Measurements from ENCODE around the gene ZNF605. TPM values are rescaled to one million over a fixed set of nuclear protein-coding genes. Genes with fewer than 3 reads are reported as not detected.

ZNF605 gene
- total RNA-seq, 4 donors from 2014 or later: 5.1 to 13.9 (median 10.3) TPM

DNA sequence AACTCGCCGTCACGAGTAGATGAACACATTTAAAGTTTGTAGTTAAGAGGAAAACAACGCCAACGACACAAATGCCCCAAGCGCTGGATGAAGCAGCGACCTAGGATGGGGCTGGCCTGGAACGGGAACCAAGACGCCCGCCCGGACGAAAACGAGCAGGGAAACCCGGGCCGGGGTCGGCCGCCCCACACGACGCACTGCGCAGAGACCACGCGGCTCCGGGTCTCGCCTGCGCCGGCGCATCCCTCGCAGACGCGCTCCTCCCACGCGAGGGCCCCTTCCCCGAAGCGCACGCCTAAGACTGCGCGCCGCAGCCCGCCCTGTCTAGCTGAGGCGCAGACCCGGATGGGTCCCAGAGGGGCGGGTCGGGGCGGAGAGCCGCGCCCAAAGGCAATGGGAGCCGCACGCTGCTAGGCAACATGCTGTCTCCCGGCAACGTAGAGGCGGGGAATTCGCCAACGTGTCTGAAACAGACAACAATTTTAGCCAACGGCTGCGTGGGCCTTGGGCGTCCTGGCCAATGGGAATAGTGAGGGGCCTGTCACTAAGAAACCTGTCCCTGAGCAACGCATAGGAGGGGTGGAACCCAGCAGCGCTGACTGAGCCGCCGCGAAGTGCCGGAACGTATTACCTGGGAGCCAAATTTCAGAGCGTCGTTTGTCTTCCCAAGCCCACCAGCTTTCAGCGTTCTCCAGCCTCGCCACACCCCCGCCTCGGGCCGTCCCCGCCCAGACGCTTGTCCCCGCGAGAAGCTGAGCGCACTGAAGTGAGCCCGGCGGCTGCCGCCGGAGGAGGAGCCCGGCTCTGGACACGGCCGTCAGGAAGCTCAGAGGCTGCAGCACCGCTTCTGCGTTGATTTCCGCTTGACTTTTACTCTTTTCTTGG lies 47.7 kb downstream of the ZNF605 start:
- no peak for TF ChIP-seq CTCF (IDR thresholded peaks at IDR 0.05; ENCODE audit: low read depth)

DNA sequence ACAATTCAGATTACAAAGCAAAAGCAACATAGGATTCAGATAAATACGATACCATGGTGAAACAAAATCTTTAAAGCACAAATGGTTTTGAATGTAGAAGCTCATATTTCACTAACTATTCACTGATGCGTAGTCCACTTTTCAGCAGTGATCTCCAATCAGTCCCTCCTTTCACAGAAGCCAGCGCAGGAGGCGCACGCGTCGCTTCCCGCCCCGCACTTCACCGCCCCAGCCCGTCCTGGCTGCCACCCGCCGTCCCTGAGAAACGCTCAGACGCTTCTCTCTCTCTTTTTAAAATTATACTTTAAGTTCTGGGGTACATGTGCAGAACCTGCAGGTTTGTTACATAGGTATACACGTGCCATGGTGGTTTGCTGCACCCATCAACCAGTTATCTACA lies 48.9 kb downstream of the ZNF605 start:
- TF ChIP-seq CTCF (IDR thresholded peaks at IDR 0.05; ENCODE audit: low read depth): no peak

GRCh38 chr12:132904718-132905328 lies 51.3 kb downstream of the ZNF605 start:
- no peak for TF ChIP-seq CTCF (IDR thresholded peaks at IDR 0.05; ENCODE audit: low read depth)

GRCh38 chr12:132899033-132899432 lies 57.1 kb downstream of the ZNF605 start:
- TF ChIP-seq CTCF (IDR thresholded peaks at IDR 0.05; ENCODE audit: low read depth): no peak

DNA sequence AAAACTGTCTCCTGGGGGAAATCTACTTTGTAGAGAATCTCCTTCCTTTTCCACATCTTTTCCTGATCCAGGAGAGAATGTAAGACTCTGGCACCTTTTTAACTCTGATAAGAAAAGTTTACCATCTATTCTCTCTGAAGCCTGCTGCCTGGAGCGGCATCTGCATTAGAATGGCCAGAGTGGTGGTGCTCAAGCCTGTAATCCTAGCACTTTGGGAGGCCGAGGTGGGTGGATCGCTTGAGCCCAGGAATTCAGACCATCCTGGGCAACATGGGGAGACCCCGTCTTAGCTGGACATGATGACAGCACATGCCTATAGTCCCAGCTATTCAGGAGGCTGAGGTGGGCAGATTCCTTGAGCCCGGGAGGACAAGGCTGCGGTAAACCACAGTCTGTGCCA lies 67.3 kb downstream of the ZNF605 start:
- no peak for TF ChIP-seq CTCF (IDR thresholded peaks at IDR 0.05; ENCODE audit: low read depth)

DNA sequence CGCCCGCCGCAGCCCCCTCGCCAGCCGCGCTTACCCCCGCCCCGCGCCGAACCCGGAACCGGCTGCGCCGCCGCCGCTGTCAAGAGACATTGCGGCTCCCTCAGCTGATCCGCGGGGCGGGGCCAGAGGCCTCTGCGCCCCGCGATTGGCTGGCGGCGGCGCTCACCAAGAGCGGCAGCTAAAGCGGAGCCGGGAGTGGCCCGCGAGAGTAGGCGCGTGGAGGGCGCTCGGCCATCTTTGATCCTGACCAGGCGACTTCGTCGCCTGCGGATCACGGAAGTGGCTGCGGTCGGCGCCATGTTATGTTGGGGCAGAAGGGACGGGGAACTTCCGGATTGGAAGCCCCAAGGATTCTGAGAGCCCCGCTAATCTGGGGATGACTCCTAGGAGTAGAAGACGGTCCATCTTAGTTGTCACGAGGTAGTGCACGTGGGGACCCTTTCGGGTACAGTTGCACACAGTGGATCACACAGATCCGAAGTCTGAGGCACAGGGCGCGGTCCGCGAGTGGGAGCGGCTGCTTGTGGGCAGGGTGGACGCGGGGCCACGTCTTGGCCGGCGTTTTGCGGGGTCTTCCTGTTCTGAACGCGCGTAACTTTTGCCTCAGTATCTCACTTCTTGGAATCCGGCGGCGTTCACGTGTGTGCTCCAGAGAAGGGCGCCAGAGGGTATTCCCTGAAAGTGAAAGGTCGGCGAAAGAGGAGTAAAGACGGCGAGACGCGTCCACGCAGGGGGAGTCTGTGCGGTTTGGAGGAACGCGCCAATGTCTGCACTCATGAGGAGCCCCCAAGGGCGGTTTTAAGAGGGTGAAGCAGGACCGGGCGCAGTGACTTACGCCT lies 68.4 kb downstream of the ZNF605 start, which contains the start of gene CHFR:
Gene CHFR, minus strand, starts transcription at position 93 of the 839 bp plus-strand sequence. CDS start 277 bp downstream, outside the sequence.
- TF ChIP-seq CTCF (IDR thresholded peaks at IDR 0.05; ENCODE audit: low read depth): no peak

Data from subcutaneous adipose tissue (tissue), 4 donors.